HEK293 (cell line): ENCODE data around the gene CIAO2B.

ENCODE experiments used
- ELK4 ChIP-seq: IDR thresholded peaks from 2 replicates; pipeline ENCODE4 v1.6.1; 2011; ENCODE audit warnings: mild to moderate bottlenecking, low read depth, low read length, borderline replicate concordance
- GLI2 ChIP-seq: fragments of 450-650 bp; formaldehyde crosslinking; IDR thresholded peaks from 2 replicates; pipeline ENCODE4; 2017; ENCODE audit warnings: missing biosample characterization, missing genetic modification characterization, low read depth, borderline replicate concordance
- SP2 ChIP-seq: fragments of 450-650 bp; formaldehyde crosslinking; IDR thresholded peaks from 2 replicates; pipeline ENCODE4 v1.5.1; 2016; ENCODE audit warnings: missing biosample characterization, missing genetic modification characterization
- ZBTB44 ChIP-seq: fragments of 450-650 bp; IDR thresholded peaks from 2 replicates; pipeline ENCODE4 v1.5.1; 2018; ENCODE audit warnings: missing biosample characterization, mild to moderate bottlenecking, missing genetic modification characterization
- ZFP41 ChIP-seq: fragments of 450-650 bp; formaldehyde crosslinking; IDR thresholded peaks from 2 replicates; pipeline ENCODE4 v1.5.1; 2016; ENCODE audit warnings: missing biosample characterization, missing genetic modification characterization, borderline replicate concordance
- ZNF274 ChIP-seq, 2 experiments: fragments of 200-500 bp in 1 of 2; fragments of 450-650 bp in 1 of 2; sonication (Bioruptor generic) in 1 of 2; formaldehyde crosslinking in 1 of 2; IDR thresholded peaks; 2 replicates each; pipeline versions ENCODE4 v1.5.1 to v1.6.1; 2014 to 2016; ENCODE audit warnings: borderline replicate concordance in 1 of 2, inconsistent platforms in 1 of 2, low read length in 1 of 2, missing biosample characterization in 1 of 2, missing genetic modification characterization in 1 of 2
- ZNF510 ChIP-seq: fragments of 450-650 bp; formaldehyde crosslinking; IDR thresholded peaks from 2 replicates; pipeline ENCODE4 v1.5.1; 2018; ENCODE audit warnings: mild to moderate bottlenecking, missing genetic modification characterization, missing biosample characterization; ENCODE audit not compliant: insufficient replicate concordance
- ZNF560 ChIP-seq: fragments of 450-650 bp; formaldehyde crosslinking; IDR thresholded peaks from 2 replicates; pipeline ENCODE4 v1.5.1; 2017; ENCODE audit warnings: missing biosample characterization, missing genetic modification characterization, borderline replicate concordance
- TF ChIP-seq, protein P1 (sequence below): fragments of 450-650 bp; formaldehyde crosslinking; IDR thresholded peaks from 2 replicates; pipeline ENCODE4 v1.5.1; 2016; ENCODE audit warnings: missing biosample characterization, missing genetic modification characterization
- TF ChIP-seq, protein P2 (sequence below): fragments of 450-650 bp; formaldehyde crosslinking; IDR thresholded peaks from 2 replicates; pipeline ENCODE4 v1.5.1; 2016; ENCODE audit warnings: missing biosample characterization, missing genetic modification characterization
- TF ChIP-seq, protein P3 (sequence below): fragments of 450-650 bp; formaldehyde crosslinking; IDR thresholded peaks from 2 replicates; pipeline ENCODE4 v1.5.1; 2016; ENCODE audit warnings: missing biosample characterization, missing genetic modification characterization, borderline replicate concordance
- TF ChIP-seq, protein P4 (sequence below): fragments of 450-650 bp; formaldehyde crosslinking; IDR thresholded peaks from 2 replicates; pipeline ENCODE4 v1.5.1; 2017; ENCODE audit warnings: missing biosample characterization, missing genetic modification characterization

DNA sequence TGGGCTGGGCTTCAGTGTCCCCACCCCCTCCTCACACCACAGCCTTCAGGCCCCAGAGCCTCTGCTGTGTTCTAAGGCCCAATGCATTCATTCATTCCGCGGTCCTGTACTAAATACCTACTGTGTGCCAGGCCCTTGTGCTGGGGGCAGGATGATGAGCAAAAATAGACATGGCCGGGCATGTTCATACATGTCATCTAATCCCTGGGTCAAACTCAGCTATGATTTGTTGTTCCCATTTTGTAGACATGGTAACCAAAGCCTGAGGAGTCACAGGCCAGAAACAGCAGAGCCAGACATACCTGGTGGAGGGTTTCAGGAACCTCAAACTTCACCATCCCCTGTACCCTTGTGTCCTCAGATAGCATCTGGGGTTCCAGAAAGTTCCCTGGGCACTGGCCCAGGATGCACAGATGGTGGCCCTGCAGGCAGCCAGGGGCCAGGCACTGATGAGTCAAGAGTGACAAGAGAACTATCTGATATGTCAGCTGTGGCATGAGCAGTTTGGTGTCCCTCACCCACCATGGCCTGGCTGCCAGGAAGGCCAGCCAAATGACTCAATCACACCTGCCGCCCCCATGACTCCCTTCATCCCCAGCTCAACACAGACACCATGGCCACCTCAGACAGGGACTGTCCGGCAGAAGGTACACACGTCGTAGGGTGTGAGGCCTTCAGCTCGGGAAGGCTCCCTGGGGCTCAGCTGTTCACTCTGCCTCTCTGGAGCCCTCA is 6.1 kb downstream of the CIAO2B start:
- no peak for TF ChIP-seq ZBTB44 (tag by site-specific recombination)
- TF ChIP-seq ZNF560 (tag by site-specific recombination): no peak
- TF ChIP-seq SP2 (tag by site-specific recombination): no peak
- TF ChIP-seq, protein P1, sequence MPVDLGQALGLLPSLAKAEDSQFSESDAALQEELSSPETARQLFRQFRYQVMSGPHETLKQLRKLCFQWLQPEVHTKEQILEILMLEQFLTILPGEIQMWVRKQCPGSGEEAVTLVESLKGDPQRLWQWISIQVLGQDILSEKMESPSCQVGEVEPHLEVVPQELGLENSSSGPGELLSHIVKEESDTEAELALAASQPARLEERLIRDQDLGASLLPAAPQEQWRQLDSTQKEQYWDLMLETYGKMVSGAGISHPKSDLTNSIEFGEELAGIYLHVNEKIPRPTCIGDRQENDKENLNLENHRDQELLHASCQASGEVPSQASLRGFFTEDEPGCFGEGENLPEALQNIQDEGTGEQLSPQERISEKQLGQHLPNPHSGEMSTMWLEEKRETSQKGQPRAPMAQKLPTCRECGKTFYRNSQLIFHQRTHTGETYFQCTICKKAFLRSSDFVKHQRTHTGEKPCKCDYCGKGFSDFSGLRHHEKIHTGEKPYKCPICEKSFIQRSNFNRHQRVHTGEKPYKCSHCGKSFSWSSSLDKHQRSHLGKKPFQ (tag by site-specific recombination): no peak
- no peak for TF ChIP-seq ELK4
- TF ChIP-seq, protein P2, sequence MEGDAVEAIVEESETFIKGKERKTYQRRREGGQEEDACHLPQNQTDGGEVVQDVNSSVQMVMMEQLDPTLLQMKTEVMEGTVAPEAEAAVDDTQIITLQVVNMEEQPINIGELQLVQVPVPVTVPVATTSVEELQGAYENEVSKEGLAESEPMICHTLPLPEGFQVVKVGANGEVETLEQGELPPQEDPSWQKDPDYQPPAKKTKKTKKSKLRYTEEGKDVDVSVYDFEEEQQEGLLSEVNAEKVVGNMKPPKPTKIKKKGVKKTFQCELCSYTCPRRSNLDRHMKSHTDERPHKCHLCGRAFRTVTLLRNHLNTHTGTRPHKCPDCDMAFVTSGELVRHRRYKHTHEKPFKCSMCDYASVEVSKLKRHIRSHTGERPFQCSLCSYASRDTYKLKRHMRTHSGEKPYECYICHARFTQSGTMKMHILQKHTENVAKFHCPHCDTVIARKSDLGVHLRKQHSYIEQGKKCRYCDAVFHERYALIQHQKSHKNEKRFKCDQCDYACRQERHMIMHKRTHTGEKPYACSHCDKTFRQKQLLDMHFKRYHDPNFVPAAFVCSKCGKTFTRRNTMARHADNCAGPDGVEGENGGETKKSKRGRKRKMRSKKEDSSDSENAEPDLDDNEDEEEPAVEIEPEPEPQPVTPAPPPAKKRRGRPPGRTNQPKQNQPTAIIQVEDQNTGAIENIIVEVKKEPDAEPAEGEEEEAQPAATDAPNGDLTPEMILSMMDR: no peak
- no peak for TF ChIP-seq ZNF274 (IDR thresholded peaks at IDR 0.05; ENCODE audit: low read length)
- TF ChIP-seq ZNF274 (tag by site-specific recombination; IDR thresholded peaks at IDR 0.05; ENCODE audit: borderline replicate concordance): no peak
- TF ChIP-seq, protein P3, sequence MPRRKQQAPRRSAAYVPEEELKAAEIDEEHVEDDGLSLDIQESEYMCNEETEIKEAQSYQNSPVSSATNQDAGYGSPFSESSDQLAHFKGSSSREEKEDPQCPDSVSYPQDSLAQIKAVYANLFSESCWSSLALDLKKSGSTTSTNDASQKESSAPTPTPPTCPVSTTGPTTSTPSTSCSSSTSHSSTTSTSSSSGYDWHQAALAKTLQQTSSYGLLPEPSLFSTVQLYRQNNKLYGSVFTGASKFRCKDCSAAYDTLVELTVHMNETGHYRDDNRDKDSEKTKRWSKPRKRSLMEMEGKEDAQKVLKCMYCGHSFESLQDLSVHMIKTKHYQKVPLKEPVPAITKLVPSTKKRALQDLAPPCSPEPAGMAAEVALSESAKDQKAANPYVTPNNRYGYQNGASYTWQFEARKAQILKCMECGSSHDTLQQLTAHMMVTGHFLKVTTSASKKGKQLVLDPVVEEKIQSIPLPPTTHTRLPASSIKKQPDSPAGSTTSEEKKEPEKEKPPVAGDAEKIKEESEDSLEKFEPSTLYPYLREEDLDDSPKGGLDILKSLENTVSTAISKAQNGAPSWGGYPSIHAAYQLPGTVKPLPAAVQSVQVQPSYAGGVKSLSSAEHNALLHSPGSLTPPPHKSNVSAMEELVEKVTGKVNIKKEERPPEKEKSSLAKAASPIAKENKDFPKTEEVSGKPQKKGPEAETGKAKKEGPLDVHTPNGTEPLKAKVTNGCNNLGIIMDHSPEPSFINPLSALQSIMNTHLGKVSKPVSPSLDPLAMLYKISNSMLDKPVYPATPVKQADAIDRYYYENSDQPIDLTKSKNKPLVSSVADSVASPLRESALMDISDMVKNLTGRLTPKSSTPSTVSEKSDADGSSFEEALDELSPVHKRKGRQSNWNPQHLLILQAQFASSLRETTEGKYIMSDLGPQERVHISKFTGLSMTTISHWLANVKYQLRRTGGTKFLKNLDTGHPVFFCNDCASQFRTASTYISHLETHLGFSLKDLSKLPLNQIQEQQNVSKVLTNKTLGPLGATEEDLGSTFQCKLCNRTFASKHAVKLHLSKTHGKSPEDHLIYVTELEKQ: no peak
- TF ChIP-seq ZNF510 (tag by site-specific recombination): no peak
- no peak for TF ChIP-seq GLI2 (tag by site-specific recombination)
- TF ChIP-seq ZFP41 (tag by site-specific recombination): no peak
- TF ChIP-seq, protein P4, sequence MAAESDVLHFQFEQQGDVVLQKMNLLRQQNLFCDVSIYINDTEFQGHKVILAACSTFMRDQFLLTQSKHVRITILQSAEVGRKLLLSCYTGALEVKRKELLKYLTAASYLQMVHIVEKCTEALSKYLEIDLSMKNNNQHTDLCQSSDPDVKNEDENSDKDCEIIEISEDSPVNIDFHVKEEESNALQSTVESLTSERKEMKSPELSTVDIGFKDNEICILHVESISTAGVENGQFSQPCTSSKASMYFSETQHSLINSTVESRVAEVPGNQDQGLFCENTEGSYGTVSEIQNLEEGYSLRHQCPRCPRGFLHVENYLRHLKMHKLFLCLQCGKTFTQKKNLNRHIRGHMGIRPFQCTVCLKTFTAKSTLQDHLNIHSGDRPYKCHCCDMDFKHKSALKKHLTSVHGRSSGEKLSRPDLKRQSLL (tag by site-specific recombination): no peak
